VCaP (cell line): ENCODE measurements around the gene MOV10.

ENCODE experiments used
- H3K27ac ChIP-seq: fragments of 450-650 bp; 2 replicates; pipeline ENCODE4 v1.5.1; 2017
- CTCF ChIP-seq: fragments of 450-650 bp; conservative IDR thresholded peaks from 2 replicates; pipeline ENCODE4 v1.5.1; 2017; ENCODE audit warnings: mild to moderate bottlenecking, moderate library complexity

MOV10 gene

GRCh38 chr1:112694363-112694929 is 20.0 kb downstream of the MOV10 start:
- H3K27ac ChIP-seq = no peak overlapping the region
- TF ChIP-seq CTCF = no peak

- no peak overlapping the region for H3K27ac ChIP-seq
- no peak for TF ChIP-seq CTCF
Measured at GRCh38 chr1:112695276-112695675, 20.8 kb downstream of the MOV10 start.

- no peak for TF ChIP-seq CTCF
- no peak overlapping the region for H3K27ac ChIP-seq
Measured at GRCh38 chr1:112696578-112697314, 22.3 kb downstream of the MOV10 start.

GRCh38 chr1:112697781-112698201 is 23.3 kb downstream of the MOV10 start:
- H3K27ac ChIP-seq = peak overlapping the region; percentile 66
- no peak for TF ChIP-seq CTCF

GRCh38 chr1:112698366-112699310 is 24.2 kb downstream of the MOV10 start:
- no peak for TF ChIP-seq CTCF
- H3K27ac ChIP-seq = peak overlapping the region; percentile 66

GRCh38 chr1:112699425-112700144 is 25.1 kb downstream of the MOV10 start:
- H3K27ac ChIP-seq = peak overlapping the region; percentile 66
- TF ChIP-seq CTCF = no peak
